Stimulated activated CD8-positive, alpha-beta memory T cell treated with anti-CD3 and anti-CD28 coated beads, Interleukin-4, amount 100 ng/mL, for 24 hours (primary cell): ENCODE measurements around the gene SLC8A2.
"Not testable (repeated sequence)": the region's sequence is repeated elsewhere in the genome, so short reads cannot be mapped to it uniquely, and the experiment has no call there.

Experiments
- DNase-seq: peaks from one replicate; pipeline ENCODE4 v3.0.0-alpha.2; 2020; ENCODE audit warnings: low read depth

Gene SLC8A2

GRCh38 chr19:47411696-47412095 lies 60.0 kb downstream of the SLC8A2 start:
- DNase-seq = not testable (repeated sequence)

GRCh38 chr19:47411101-47411500 lies 60.6 kb downstream of the SLC8A2 start:
- no peak for DNase-seq

GRCh38 chr19:47408156-47408938 lies 63.3 kb downstream of the SLC8A2 start:
- DNase-seq = no peak

GRCh38 chr19:47407417-47407774 lies 64.3 kb downstream of the SLC8A2 start:
- DNase-seq = no peak

- DNase-seq = no peak
Observed at GRCh38 chr19:47406711-47407416, 64.8 kb downstream of the SLC8A2 start.

- DNase-seq = no peak
Observed at GRCh38 chr19:47405854-47406417, 65.8 kb downstream of the SLC8A2 start.

- no peak for DNase-seq
Observed at GRCh38 chr19:47405197-47405550, 66.5 kb downstream of the SLC8A2 start.

- no peak for DNase-seq
Observed at GRCh38 chr19:47404334-47405196, 67.1 kb downstream of the SLC8A2 start.

GRCh38 chr19:47402504-47402903 lies 69.2 kb downstream of the SLC8A2 start:
- DNase-seq = no peak

GRCh38 chr19:47398707-47399597 lies 72.7 kb downstream of the SLC8A2 start:
- no peak for DNase-seq

- peak; percentile 71 for DNase-seq
Observed at GRCh38 chr19:47391510-47392223, 80.0 kb downstream of the SLC8A2 start.

- no peak for DNase-seq
Observed at GRCh38 chr19:47390533-47391488, 80.9 kb downstream of the SLC8A2 start.

- DNase-seq = no peak
Observed at GRCh38 chr19:47389150-47389556, 82.5 kb downstream of the SLC8A2 start.

GRCh38 chr19:47388721-47389120 lies 83.0 kb downstream of the SLC8A2 start:
- not testable (repeated sequence) for DNase-seq

GRCh38 chr19:47387623-47388022 lies 84.1 kb downstream of the SLC8A2 start:
- DNase-seq = not testable (repeated sequence)

GRCh38 chr19:47386582-47386981 lies 85.1 kb downstream of the SLC8A2 start:
- not testable (repeated sequence) for DNase-seq

- not testable (repeated sequence) for DNase-seq
Observed at GRCh38 chr19:47384533-47384932, 87.2 kb downstream of the SLC8A2 start.

GRCh38 chr19:47383890-47384289 lies 87.8 kb downstream of the SLC8A2 start:
- DNase-seq = not testable (repeated sequence)

- DNase-seq = no peak
Observed at GRCh38 chr19:47381653-47382279, 89.9 kb downstream of the SLC8A2 start.
